Measurements from ENCODE around the gene PPFIBP2. TPM values are rescaled to one million over a fixed set of nuclear protein-coding genes. Genes with fewer than 3 reads are reported as not detected.
A peak's percentile ranks its signal among the peaks of the same experiment; 100 is the strongest.

PPFIBP2 gene
- total RNA-seq, 2 experiments from 2014 or later: 18.6 to 18.7 TPM

DNA sequence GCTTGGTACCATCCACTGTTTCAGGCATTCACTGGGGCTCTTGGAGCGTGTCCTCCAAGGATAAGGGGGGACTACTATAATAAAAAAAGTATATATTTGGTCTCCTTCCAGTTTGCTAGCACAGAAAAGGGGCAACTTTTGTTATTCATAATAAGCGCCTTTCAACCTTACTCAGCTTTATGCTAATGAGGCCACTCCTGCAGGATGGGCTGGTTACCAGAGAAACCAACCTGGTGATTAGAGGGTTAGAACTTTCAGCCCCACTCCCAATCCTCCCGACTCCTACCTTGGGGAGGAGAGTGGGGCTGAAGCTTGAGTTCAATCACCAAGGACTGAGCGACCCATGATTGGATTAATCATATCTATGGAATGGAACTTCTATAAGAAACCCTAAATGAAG is 31.8 kb downstream of the PPFIBP2 start:
- H3K9me3 Mint-ChIP-seq: no peaks in the 10 kb centered on the region
- H3K27ac Mint-ChIP-seq: no peak overlapping the region
- no peaks in the 10 kb centered on the region for H3K36me3 Mint-ChIP-seq
- no peak for DNase-seq
- H3K4me3 Mint-ChIP-seq: no peak overlapping the region
- no peaks in the 10 kb centered on the region for H3K27me3 Mint-ChIP-seq
- peaks cover 25% of the 10 kb centered on the region for H3K4me1 Mint-ChIP-seq

- no peak overlapping the region for H3K27ac Mint-ChIP-seq
- H3K27me3 Mint-ChIP-seq: no peaks in the 10 kb centered on the region
- no peaks in the 10 kb centered on the region for H3K9me3 Mint-ChIP-seq
Observed at GRCh38 chr11:7546324-7546791, 32.6 kb downstream of the PPFIBP2 start.

DNA sequence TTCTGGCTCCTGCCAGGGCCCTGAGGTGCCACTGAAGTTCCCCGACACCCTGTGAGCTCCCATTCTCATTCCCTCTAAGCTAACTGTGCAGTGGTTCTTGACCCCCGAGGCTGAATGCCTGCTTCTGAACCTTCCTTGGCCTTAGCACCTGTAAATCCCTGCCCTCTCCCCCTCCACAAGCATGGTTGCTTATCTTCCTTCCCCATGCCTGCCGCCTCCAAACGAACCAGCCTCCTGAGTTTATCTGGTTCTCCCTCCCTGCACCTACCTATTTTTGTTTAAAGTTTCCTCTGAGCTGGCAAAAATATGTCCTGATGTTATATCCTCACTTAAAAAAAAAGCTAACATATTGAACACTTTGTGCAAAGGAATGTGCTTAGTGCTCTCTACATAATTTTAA is 33.9 kb downstream of the PPFIBP2 start:
- no peaks in the 10 kb centered on the region for H3K27me3 Mint-ChIP-seq
- H3K36me3 Mint-ChIP-seq: no peaks in the 10 kb centered on the region
- H3K4me3 Mint-ChIP-seq: no peak overlapping the region
- H3K9me3 Mint-ChIP-seq: no peaks in the 10 kb centered on the region
- no peak overlapping the region for H3K27ac Mint-ChIP-seq
- no peak for DNase-seq
- H3K4me1 Mint-ChIP-seq: peaks cover 14% of the 10 kb centered on the region

More at GRCh38 chr11:7546324-7546791, 32.6 kb downstream of the PPFIBP2 start:
- Mint-ChIP-seq H3K4me3 (no peak overlapping the region), H3K4me1 (peaks cover 22% of the 10 kb centered on the region), H3K36me3 (no peaks in the 10 kb centered on the region)
- no peak for DNase-seq

- Mint-ChIP-seq H3K27me3 (no peaks in the 10 kb centered on the region), H3K27ac (no peak overlapping the region), H3K9me3 (no peaks in the 10 kb centered on the region), H3K4me1 (peaks cover 7% of the 10 kb centered on the region), H3K36me3 (no peaks in the 10 kb centered on the region), H3K4me3 (no peak overlapping the region)
- DNase-seq: peak; percentile 36
Observed at GRCh38 chr11:7548659-7549274, 35.0 kb downstream of the PPFIBP2 start.

GRCh38 chr11:7549681-7550080 is 35.9 kb downstream of the PPFIBP2 start:
- H3K27me3 Mint-ChIP-seq: no peaks in the 10 kb centered on the region
- H3K9me3 Mint-ChIP-seq: no peaks in the 10 kb centered on the region
- H3K36me3 Mint-ChIP-seq: no peaks in the 10 kb centered on the region
- no peak for DNase-seq
- H3K27ac Mint-ChIP-seq: no peak overlapping the region
- no peak overlapping the region for H3K4me3 Mint-ChIP-seq
- H3K4me1 Mint-ChIP-seq: peaks cover 8% of the 10 kb centered on the region

GRCh38 chr11:7551571-7551970 is 37.8 kb downstream of the PPFIBP2 start:
- Mint-ChIP-seq H3K4me1 (peaks cover 8% of the 10 kb centered on the region), H3K27me3 (no peaks in the 10 kb centered on the region), H3K9me3 (no peaks in the 10 kb centered on the region), H3K27ac (no peak overlapping the region), H3K36me3 (peaks cover 8% of the 10 kb centered on the region), H3K4me3 (no peak overlapping the region)
- DNase-seq: no peak

DNA sequence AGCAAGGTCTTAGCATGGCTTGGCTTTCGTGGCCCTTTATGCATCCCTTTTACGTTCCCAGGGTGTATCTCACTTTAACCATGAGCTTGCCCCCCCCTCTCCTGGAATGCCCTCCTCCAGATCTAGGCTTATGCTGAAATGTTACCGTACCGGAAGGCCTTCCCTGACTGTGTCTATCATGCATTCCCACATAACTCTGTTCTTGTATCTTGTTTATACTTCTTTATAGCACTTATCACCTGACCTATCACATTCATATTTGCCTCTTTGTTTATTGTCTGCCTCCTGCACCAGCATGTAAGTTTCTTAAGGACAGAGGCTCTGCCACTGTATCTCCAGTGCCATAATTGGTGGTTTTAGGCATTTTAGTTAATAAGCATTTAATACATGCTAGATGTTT is 38.9 kb downstream of the PPFIBP2 start:
- Mint-ChIP-seq H3K4me3 (no peak overlapping the region), H3K4me1 (peaks cover 8% of the 10 kb centered on the region), H3K36me3 (peaks cover 11% of the 10 kb centered on the region), H3K9me3 (no peaks in the 10 kb centered on the region), H3K27me3 (no peaks in the 10 kb centered on the region), H3K27ac (no peak overlapping the region)
- no peak for DNase-seq

DNA sequence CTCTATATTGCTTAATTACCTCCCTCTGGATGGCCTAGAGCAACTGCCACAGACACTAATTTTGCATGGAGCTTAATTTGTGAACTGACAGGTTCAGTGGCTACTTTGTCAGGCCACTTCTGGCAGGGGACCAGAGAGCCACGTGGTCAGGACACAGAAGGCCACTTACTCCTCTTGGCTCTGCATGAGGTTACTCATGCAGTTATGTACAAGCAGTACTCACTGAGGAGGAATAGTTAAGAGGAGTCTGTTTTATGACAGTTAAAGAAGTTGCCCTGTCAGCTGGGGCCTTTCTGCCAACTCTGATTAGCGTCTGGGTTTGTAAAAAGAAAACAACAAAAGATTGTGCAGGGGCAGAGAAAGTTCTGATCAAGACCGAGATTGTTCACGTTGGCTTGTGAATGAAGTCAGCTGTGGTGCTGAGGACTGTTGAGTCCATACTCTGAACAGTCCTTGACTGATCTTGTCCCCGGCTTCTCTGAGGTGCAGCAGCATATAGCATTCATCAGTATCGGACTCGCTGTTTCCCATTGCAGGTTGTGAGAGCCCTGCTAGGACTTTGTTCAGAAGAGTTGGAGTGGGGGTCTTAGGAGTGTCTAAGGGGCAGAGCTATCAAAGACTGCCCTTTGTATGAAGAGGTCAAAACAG is 41.4 kb downstream of the PPFIBP2 start:
- Mint-ChIP-seq H3K36me3 (peaks cover 15% of the 10 kb centered on the region), H3K4me1 (peaks cover 14% of the 10 kb centered on the region)

GRCh38 chr11:7558046-7558445 is 44.2 kb downstream of the PPFIBP2 start:
- peaks cover 19% of the 10 kb centered on the region for H3K36me3 Mint-ChIP-seq
- H3K4me3 Mint-ChIP-seq: no peak overlapping the region
- H3K4me1 Mint-ChIP-seq: peaks cover 15% of the 10 kb centered on the region
- H3K9me3 Mint-ChIP-seq: no peaks in the 10 kb centered on the region
- H3K27me3 Mint-ChIP-seq: no peaks in the 10 kb centered on the region
- H3K27ac Mint-ChIP-seq: no peak overlapping the region
- no peak for DNase-seq

More for the DNA sequence above, 41.4 kb downstream of the PPFIBP2 start:
- no peaks in the 10 kb centered on the region for H3K27me3 Mint-ChIP-seq
- DNase-seq: no peak
- H3K9me3 Mint-ChIP-seq: no peaks in the 10 kb centered on the region
- H3K27ac Mint-ChIP-seq: no peak overlapping the region
- no peak overlapping the region for H3K4me3 Mint-ChIP-seq

DNA sequence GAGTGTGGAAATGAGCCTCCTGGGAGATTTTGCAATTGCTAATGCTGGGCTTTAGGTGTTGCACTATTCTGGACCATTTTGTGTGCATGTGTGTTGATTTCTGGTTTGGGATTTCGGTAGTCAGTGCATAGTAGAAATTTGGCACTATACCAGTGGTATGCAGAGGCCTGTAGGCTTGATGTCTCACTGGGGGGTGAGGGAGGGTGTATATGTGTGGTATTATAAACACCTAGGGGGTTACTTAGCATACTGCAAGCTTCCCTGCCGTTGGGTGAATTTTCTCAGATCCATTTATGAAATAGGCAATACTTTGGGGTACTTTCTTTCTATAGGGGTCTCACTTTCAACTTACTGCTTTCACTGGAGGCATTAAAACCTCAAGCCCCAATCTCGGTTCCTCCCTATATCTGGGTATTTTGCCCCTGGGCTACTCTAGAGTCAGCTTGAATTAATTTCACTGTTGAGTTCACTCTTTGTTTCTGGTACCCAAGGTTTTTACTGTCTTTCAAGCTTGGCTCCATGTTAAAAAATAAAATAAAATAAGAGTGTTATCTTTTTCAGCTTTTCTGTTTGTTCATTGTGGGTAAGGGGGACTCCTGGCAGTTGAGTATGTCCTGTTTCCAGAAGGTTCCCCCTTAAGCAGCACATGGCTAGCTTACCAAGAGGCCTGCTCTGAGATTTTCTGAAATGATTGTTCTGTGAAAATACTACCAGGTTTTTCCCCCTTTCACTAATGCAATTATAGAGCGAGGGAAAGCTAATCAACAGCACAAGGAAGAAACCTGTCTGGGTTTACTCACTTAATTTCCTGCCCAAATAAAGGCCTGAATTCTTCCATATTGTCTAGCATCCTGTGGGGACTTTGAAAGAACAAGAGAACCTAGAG is 45.8 kb downstream of the PPFIBP2 start:
- H3K27ac Mint-ChIP-seq: no peak overlapping the region
- no peaks in the 10 kb centered on the region for H3K27me3 Mint-ChIP-seq
- H3K9me3 Mint-ChIP-seq: no peaks in the 10 kb centered on the region
- DNase-seq: no peak
- H3K4me1 Mint-ChIP-seq: peaks cover 17% of the 10 kb centered on the region
- peaks cover 19% of the 10 kb centered on the region for H3K36me3 Mint-ChIP-seq
- H3K4me3 Mint-ChIP-seq: no peak overlapping the region

DNA sequence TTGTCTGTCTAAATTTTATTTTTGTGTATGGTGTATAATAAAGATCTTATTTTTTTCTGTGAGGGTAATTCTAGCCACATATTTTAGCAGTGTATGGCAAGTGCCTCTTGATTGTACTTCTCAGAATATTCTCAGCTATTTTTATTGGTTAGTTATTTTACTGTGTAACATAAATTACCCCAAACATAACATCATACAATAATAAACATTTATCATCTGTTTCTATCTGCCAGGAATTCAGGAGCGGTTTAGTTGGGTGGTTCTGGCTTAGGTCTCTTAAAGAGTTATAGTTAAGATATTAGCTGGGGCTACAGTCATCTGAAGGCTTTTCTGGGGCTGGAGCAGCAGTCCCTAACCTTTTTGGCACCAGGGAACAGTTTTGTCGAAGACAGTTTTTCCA is 47.8 kb downstream of the PPFIBP2 start:
- H3K36me3 Mint-ChIP-seq: peaks cover 17% of the 10 kb centered on the region
- H3K4me3 Mint-ChIP-seq: no peak overlapping the region
- H3K9me3 Mint-ChIP-seq: no peaks in the 10 kb centered on the region
- DNase-seq: no peak
- H3K27ac Mint-ChIP-seq: no peak overlapping the region
- no peaks in the 10 kb centered on the region for H3K27me3 Mint-ChIP-seq
- H3K4me1 Mint-ChIP-seq: peaks cover 14% of the 10 kb centered on the region

DNA sequence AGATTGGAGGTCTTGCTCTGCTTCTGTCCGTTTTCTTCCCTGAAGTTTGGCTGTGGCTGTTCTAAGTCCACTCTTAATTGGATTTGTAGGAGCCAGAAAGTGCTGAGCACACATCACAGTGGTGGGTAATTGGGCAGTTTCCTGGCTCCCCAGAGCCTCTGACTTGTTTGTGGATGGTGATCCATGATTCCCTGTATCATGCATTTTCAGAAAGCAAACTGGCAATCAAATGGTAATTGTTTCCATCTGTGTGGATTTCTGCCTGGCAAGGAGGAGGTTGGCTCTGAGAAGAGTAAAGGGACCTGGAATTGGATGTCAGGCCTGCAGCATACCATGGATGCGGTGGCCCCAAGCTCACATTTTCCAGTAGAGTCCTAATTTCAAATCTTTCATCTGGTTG is 49.5 kb downstream of the PPFIBP2 start:
- Mint-ChIP-seq H3K27ac (no peak overlapping the region), H3K4me1 (peaks cover 14% of the 10 kb centered on the region), H3K4me3 (no peak overlapping the region), H3K27me3 (no peaks in the 10 kb centered on the region), H3K9me3 (peaks cover 3% of the 10 kb centered on the region), H3K36me3 (peaks cover 25% of the 10 kb centered on the region)
- DNase-seq: no peak

DNA sequence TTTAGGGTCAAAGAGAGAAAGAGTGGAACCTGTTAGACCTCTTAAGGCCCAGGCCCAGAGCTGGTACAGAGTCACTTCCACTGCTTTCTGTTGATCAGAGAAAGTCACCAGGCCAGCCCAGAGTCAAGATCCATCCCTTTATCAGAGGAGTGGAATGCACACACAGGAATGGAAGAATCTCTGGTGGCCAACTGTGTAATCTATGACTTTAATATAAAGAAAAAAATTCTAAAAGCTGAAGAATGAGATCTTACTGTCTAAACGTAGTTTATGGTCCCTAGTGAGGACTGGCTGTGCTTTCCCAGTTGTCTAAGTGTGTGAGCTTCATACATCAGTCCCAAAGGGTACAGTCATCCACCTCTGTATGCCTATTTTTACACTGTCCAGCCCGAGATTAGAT is 51.0 kb downstream of the PPFIBP2 start:
- Mint-ChIP-seq H3K9me3 (peaks cover 3% of the 10 kb centered on the region), H3K4me3 (no peak overlapping the region), H3K27me3 (no peaks in the 10 kb centered on the region), H3K36me3 (peaks cover 30% of the 10 kb centered on the region), H3K4me1 (peaks cover 7% of the 10 kb centered on the region), H3K27ac (no peak overlapping the region)
- DNase-seq: no peak

GRCh38 chr11:7567311-7567710 is 53.5 kb downstream of the PPFIBP2 start:
- DNase-seq: no peak
- peaks cover 10% of the 10 kb centered on the region for H3K4me1 Mint-ChIP-seq
- H3K27me3 Mint-ChIP-seq: no peaks in the 10 kb centered on the region
- no peak overlapping the region for H3K4me3 Mint-ChIP-seq
- peaks cover 25% of the 10 kb centered on the region for H3K36me3 Mint-ChIP-seq
- H3K9me3 Mint-ChIP-seq: peaks cover 3% of the 10 kb centered on the region
- no peak overlapping the region for H3K27ac Mint-ChIP-seq

DNA sequence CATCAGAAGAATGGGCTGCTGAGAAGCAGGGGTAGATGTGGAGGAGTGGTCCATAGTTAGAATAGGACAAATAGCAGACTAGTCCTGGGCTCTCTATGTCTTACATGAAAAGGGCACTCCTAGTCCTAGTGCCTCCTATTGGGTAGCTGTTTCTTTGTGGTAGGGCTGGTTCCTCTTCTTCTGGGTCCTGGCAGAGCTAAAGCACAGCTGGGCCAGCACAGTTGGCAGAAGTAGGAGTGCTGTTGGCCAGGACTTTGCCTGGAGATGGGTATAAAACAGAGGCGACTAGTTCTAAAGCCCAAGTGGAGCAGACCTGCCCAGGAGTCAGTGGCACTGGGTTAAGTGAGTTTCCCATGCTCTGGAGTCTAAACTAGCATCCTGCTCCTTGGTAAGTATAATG is 55.2 kb downstream of the PPFIBP2 start:
- no peaks in the 10 kb centered on the region for H3K27me3 Mint-ChIP-seq
- no peak overlapping the region for H3K27ac Mint-ChIP-seq
- H3K4me1 Mint-ChIP-seq: peaks cover 7% of the 10 kb centered on the region
- no peak for DNase-seq
- H3K36me3 Mint-ChIP-seq: peaks cover 28% of the 10 kb centered on the region
- H3K4me3 Mint-ChIP-seq: no peak overlapping the region
- peaks cover 3% of the 10 kb centered on the region for H3K9me3 Mint-ChIP-seq
